GM11168 (cell line): Measurements from ENCODE around the gene CIAO3.

Experiments used
- in situ Hi-C: fragments of 300-500 bp; cut with MboI; formaldehyde crosslinking; loops from one replicate; pipeline ENCODE4 v1.12.0; 2022; ENCODE audit warnings: low sequenced_read_pairs; ENCODE audit not compliant: unreplicated experiment

CIAO3 gene

GRCh38 chr16:682493-683395 is 58.1 kb downstream of the CIAO3 start:
- in situ Hi-C loops, result no loop called here

GRCh38 chr16:681746-682427 is 58.9 kb downstream of the CIAO3 start:
- in situ Hi-C loops, result no loop called here

GRCh38 chr16:680967-681745 is 59.6 kb downstream of the CIAO3 start:
- in situ Hi-C loops, result no loop called here

- in situ Hi-C loops, result no loop called here
These were observed 60.2 kb downstream of the CIAO3 start for GRCh38 chr16:680625-680945.

GRCh38 chr16:679814-680624 is 60.8 kb downstream of the CIAO3 start, which contains the start of gene STUB1:
TSS of gene STUB1 (plus strand) at chr16:680410. CDS start at chr16:680526, 116 bp downstream.
- in situ Hi-C loops, result no loop called here
